ENCODE measurements around the gene PSAT1.
A peak's percentile ranks its signal among the peaks of the same experiment; 100 is the strongest.

Gene PSAT1

GRCh38 chr9:78286946-78287388, 10.0 kb upstream of the PSAT1 start:
- no peak for ATAC-seq
- H3K4me3 Mint-ChIP-seq, result no peak overlapping the region

GRCh38 chr9:78288214-78288892, 8.6 kb upstream of the PSAT1 start:
- H3K27ac Mint-ChIP-seq, result no peak overlapping the region
- H3K9me3 Mint-ChIP-seq, result peaks cover 0 to 4% of the 10 kb centered on the region in 2 donors
- no peaks in the 10 kb centered on the region for H3K27me3 Mint-ChIP-seq
- DNase-seq, result no peak
- ATAC-seq, result no peak
- H3K4me1 Mint-ChIP-seq, result peaks cover 11% of the 10 kb centered on the region
- no peak overlapping the region for H3K4me3 Mint-ChIP-seq

More at GRCh38 chr9:78286946-78287388, 10.0 kb upstream of the PSAT1 start:
- no peaks in the 10 kb centered on the region for H3K4me1 Mint-ChIP-seq
- DNase-seq, result no peak
- H3K27ac Mint-ChIP-seq, result no peak overlapping the region
- H3K9me3 Mint-ChIP-seq, result peaks cover 0 to 4% of the 10 kb centered on the region in 2 donors
- no peaks in the 10 kb centered on the region for H3K27me3 Mint-ChIP-seq

GRCh38 chr9:78289474-78289873, 7.5 kb upstream of the PSAT1 start:
- DNase-seq (no peak), ATAC-seq (no peak)
- Mint-ChIP-seq H3K4me3 (no peak overlapping the region), H3K4me1 (peaks cover 16% of the 10 kb centered on the region), H3K27ac (no peak overlapping the region), H3K9me3 (no peaks in the 10 kb centered on the region), H3K27me3 (no peaks in the 10 kb centered on the region)

- DNase-seq (no peak), ATAC-seq (no peak)
- no peak overlapping the region for H3K27ac Mint-ChIP-seq
- H3K4me1 Mint-ChIP-seq, result peaks cover 24% of the 10 kb centered on the region
- H3K27me3 Mint-ChIP-seq, result no peaks in the 10 kb centered on the region
- H3K9me3 Mint-ChIP-seq, result no peaks in the 10 kb centered on the region
- no peak overlapping the region for H3K4me3 Mint-ChIP-seq
Measured at GRCh38 chr9:78291240-78291925, 5.5 kb upstream of the PSAT1 start.

GRCh38 chr9:78292026-78292425, 4.9 kb upstream of the PSAT1 start:
- no peak for ATAC-seq
- DNase-seq, result no peak
- no peaks in the 10 kb centered on the region for H3K27me3 Mint-ChIP-seq
- H3K27ac Mint-ChIP-seq, result no peak overlapping the region
- H3K4me1 Mint-ChIP-seq, result peaks cover 31% of the 10 kb centered on the region
- H3K9me3 Mint-ChIP-seq, result no peaks in the 10 kb centered on the region
- no peak overlapping the region for H3K4me3 Mint-ChIP-seq

GRCh38 chr9:78292716-78293497, 4.0 kb upstream of the PSAT1 start:
- peak overlapping the region; percentile 72 to 82 for H3K4me3 Mint-ChIP-seq
- no peaks in the 10 kb centered on the region for H3K9me3 Mint-ChIP-seq
- peak overlapping the region; percentile 21 to 81 for H3K27ac Mint-ChIP-seq
- DNase-seq, result peak; percentile 22 to 59
- H3K4me1 Mint-ChIP-seq, result peaks cover 33% of the 10 kb centered on the region
- H3K27me3 Mint-ChIP-seq, result no peaks in the 10 kb centered on the region
- peak; percentile 37 for ATAC-seq

GRCh38 chr9:78294290-78295176, 2.4 kb upstream of the PSAT1 start:
- H3K27me3 Mint-ChIP-seq, result no peaks in the 10 kb centered on the region
- DNase-seq (no peak), ATAC-seq (no peak)
- no peak overlapping the region for H3K27ac Mint-ChIP-seq
- H3K4me3 Mint-ChIP-seq, result no peak overlapping the region
- no peaks in the 10 kb centered on the region for H3K9me3 Mint-ChIP-seq
- H3K4me1 Mint-ChIP-seq, result peaks cover 44% of the 10 kb centered on the region

- Mint-ChIP-seq H3K4me3 (no peak overlapping the region), H3K27ac (peak overlapping the region in 1 of 2 donors; percentile 100), H3K4me1 (peaks cover 50% of the 10 kb centered on the region), H3K9me3 (no peaks in the 10 kb centered on the region), H3K27me3 (no peaks in the 10 kb centered on the region)
- no peak for DNase-seq
- ATAC-seq, result no peak
Measured at GRCh38 chr9:78295177-78295575, 1.7 kb upstream of the PSAT1 start.

- DNase-seq (no peak), ATAC-seq (no peak)
- Mint-ChIP-seq H3K9me3 (no peaks in the 10 kb centered on the region), H3K4me1 (peaks cover 53% of the 10 kb centered on the region), H3K27ac (peak overlapping the region; percentile 100), H3K4me3 (peak overlapping the region; percentile 95 to 98), H3K27me3 (no peaks in the 10 kb centered on the region)
Measured at GRCh38 chr9:78295731-78296130, 1.2 kb upstream of the PSAT1 start.

GRCh38 chr9:78296201-78296892, 578 bp upstream of the PSAT1 start:
- Mint-ChIP-seq H3K27ac (peak overlapping the region; percentile 100), H3K4me3 (peak overlapping the region; percentile 95 to 98), H3K9me3 (no peaks in the 10 kb centered on the region), H3K27me3 (no peaks in the 10 kb centered on the region), H3K4me1 (peaks cover 53% of the 10 kb centered on the region)
- DNase-seq (peak in 1 of 2 donors; percentile 22), ATAC-seq (no peak)

- peaks cover 56% of the 10 kb centered on the region for H3K4me1 Mint-ChIP-seq
- peak overlapping the region; percentile 100 for H3K27ac Mint-ChIP-seq
- peak overlapping the region; percentile 95 to 98 for H3K4me3 Mint-ChIP-seq
- H3K27me3 Mint-ChIP-seq, result no peaks in the 10 kb centered on the region
- DNase-seq, result no peak
- no peak for ATAC-seq
- no peaks in the 10 kb centered on the region for H3K9me3 Mint-ChIP-seq
Measured at GRCh38 chr9:78297672-78297961, 692 bp downstream of the PSAT1 start.

- Mint-ChIP-seq H3K9me3 (no peaks in the 10 kb centered on the region), H3K27me3 (no peaks in the 10 kb centered on the region), H3K27ac (peak overlapping the region; percentile 100), H3K4me3 (peak overlapping the region; percentile 95 to 98), H3K4me1 (peaks cover 50% of the 10 kb centered on the region)
- DNase-seq (no peak), ATAC-seq (no peak)
Measured at GRCh38 chr9:78298046-78298765, 1.3 kb downstream of the PSAT1 start.

GRCh38 chr9:78300209-78300608, 3.3 kb downstream of the PSAT1 start:
- H3K9me3 Mint-ChIP-seq, result no peaks in the 10 kb centered on the region
- DNase-seq (no peak), ATAC-seq (no peak)
- H3K4me1 Mint-ChIP-seq, result peaks cover 56% of the 10 kb centered on the region
- H3K27ac Mint-ChIP-seq, result peak overlapping the region in 1 of 2 donors; percentile 48
- H3K27me3 Mint-ChIP-seq, result no peaks in the 10 kb centered on the region
- H3K4me3 Mint-ChIP-seq, result peak overlapping the region; percentile 11 to 55

- no peaks in the 10 kb centered on the region for H3K27me3 Mint-ChIP-seq
- no peak for ATAC-seq
- no peaks in the 10 kb centered on the region for H3K9me3 Mint-ChIP-seq
- peaks cover 47% of the 10 kb centered on the region for H3K4me1 Mint-ChIP-seq
- H3K27ac Mint-ChIP-seq, result no peak overlapping the region
- no peak overlapping the region for H3K4me3 Mint-ChIP-seq
- no peak for DNase-seq
Measured at GRCh38 chr9:78301466-78301865, 4.5 kb downstream of the PSAT1 start.
